SK-MEL-5 (cell line): Measurements from ENCODE around the gene KLHL40. TPM values are rescaled to one million over a fixed set of nuclear protein-coding genes. Genes with fewer than 3 reads are reported as not detected.
"Not testable (repeated sequence)": the region's sequence is repeated elsewhere in the genome, so short reads cannot be mapped to it uniquely, and the experiment has no call there.

Experiments used
- DNase-seq: peaks from one replicate; pipeline ENCODE4 v3.0.0-alpha.2; 2016; ENCODE audit warnings: low read depth, low spot score
- in situ Hi-C: cut with HindIII; loops from 2 replicates; pipeline ENCODE4 v1.10.0; 2016; ENCODE audit warnings: low sequenced_read_pairs, high pct_unique_total_duplicates, low pct_unique_long_range_greater_than_20kb
- total RNA-seq: library from RNA; depleted of rRNA; stranded (reverse); fragments of >200 nt; shearing (Covaris generic); gene quantifications from 2 replicates; pipeline ENCODE4 v1.2.3, GENCODE V29; 2014

The KLHL40 gene
- total RNA-seq, 1 experiment from 2014 or later = not detected

GRCh38 chr3:42707620-42708355 is 22.5 kb downstream of the KLHL40 start:
- in situ Hi-C loops = no loop called here
- no peak for DNase-seq

- DNase-seq = no peak
- in situ Hi-C loops = no loop called here
These were observed 23.3 kb downstream of the KLHL40 start for GRCh38 chr3:42708611-42709151.

- no peak for DNase-seq
- in situ Hi-C loops = no loop called here
These were observed 24.3 kb downstream of the KLHL40 start for GRCh38 chr3:42709621-42710020.

- DNase-seq = no peak
- in situ Hi-C loops = no loop called here
These were observed 25.1 kb downstream of the KLHL40 start for GRCh38 chr3:42710323-42711021.

- DNase-seq = peak; percentile 46
- in situ Hi-C loops = no loop called here
These were observed 26.4 kb downstream of the KLHL40 start for GRCh38 chr3:42711491-42712343.

- in situ Hi-C loops = no loop called here
- DNase-seq = no peak
These were observed 27.0 kb downstream of the KLHL40 start for GRCh38 chr3:42712344-42712648.

GRCh38 chr3:42712688-42713372 is 27.5 kb downstream of the KLHL40 start:
- in situ Hi-C loops = no loop called here
- no peak for DNase-seq

- no peak for DNase-seq
- in situ Hi-C loops = no loop called here
These were observed 28.4 kb downstream of the KLHL40 start for GRCh38 chr3:42713747-42714146.

GRCh38 chr3:42714171-42714852 is 29.0 kb downstream of the KLHL40 start:
- in situ Hi-C loops = no loop called here

GRCh38 chr3:42717306-42717705 is 32.0 kb downstream of the KLHL40 start:
- DNase-seq = no peak
- in situ Hi-C loops = no loop called here

More at GRCh38 chr3:42714171-42714852, 29.0 kb downstream of the KLHL40 start:
- no peak for DNase-seq

GRCh38 chr3:42718338-42718737 is 33.0 kb downstream of the KLHL40 start:
- DNase-seq = no peak
- in situ Hi-C loops = no loop called here

GRCh38 chr3:42719002-42719401 is 33.7 kb downstream of the KLHL40 start:
- in situ Hi-C loops = no loop called here

GRCh38 chr3:42720126-42720525 is 34.8 kb downstream of the KLHL40 start:
- in situ Hi-C loops = no loop called here
- no peak for DNase-seq

More at GRCh38 chr3:42719002-42719401, 33.7 kb downstream of the KLHL40 start:
- DNase-seq = no peak

- DNase-seq = peak; percentile 22
- in situ Hi-C loops = no loop called here
These were observed 36.4 kb downstream of the KLHL40 start for GRCh38 chr3:42721690-42722089.

GRCh38 chr3:42722442-42722841 is 37.1 kb downstream of the KLHL40 start:
- DNase-seq, in situ Hi-C loops: not testable (repeated sequence)

GRCh38 chr3:42723219-42723618 is 37.9 kb downstream of the KLHL40 start:
- in situ Hi-C loops = no loop called here
- peak; percentile 34 for DNase-seq

- peak; percentile 83 for DNase-seq
- in situ Hi-C loops = no loop called here
These were observed 40.1 kb downstream of the KLHL40 start for GRCh38 chr3:42725454-42725853.
